OCI-LY7 (cell line): Measurements from ENCODE around the gene GRAMD2A.

Experiments
- EZH2phosphoT487 ChIP-seq: fragments of 200-600 bp; sonication (generic); IDR thresholded peaks from 2 replicates; pipeline ENCODE4 v1.6.1; 2018; ENCODE audit warnings: low read depth, borderline replicate concordance, mild to moderate bottlenecking, mixed run types, antibody characterized with exemption, low read length, moderate library complexity, mixed read lengths
- TF ChIP-seq, protein P1 (sequence below): fragments of 200-600 bp; sonication (generic); conservative IDR thresholded peaks from 2 replicates; pipeline ENCODE4 v1.5.1; 2014; ENCODE audit warnings: mild to moderate bottlenecking, antibody characterized with exemption, low read length, moderate library complexity, mixed read lengths

DNA sequence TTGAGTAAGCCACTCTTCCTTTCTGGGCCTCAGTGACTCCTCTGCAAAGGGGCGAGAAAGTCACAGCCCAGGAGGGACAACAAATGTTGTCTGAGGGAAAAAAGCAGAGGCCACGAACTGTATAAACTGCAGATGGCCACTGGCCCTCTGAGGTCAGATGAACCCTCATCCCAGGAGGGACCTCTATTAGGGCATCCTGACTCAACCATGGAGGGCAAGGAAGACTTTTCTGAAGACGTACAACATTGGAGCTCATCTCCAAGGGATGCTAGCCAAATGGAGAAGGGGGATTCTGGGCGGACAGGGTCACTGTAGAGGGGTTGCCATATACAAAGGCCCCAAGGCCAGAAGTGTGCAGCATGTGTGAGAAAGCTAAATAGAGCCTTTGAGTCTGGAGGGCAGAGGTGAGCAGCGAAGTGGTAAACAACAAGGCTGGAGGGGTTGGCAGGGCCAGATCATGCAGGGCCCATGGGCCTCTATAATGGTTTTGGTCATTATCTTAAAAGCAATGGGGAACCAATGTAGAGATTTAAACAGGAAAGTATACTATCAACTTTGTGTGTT, 16.7 kb downstream of the GRAMD2A start:
- TF ChIP-seq EZH2phosphoT487, result no peak
- TF ChIP-seq, protein P1, sequence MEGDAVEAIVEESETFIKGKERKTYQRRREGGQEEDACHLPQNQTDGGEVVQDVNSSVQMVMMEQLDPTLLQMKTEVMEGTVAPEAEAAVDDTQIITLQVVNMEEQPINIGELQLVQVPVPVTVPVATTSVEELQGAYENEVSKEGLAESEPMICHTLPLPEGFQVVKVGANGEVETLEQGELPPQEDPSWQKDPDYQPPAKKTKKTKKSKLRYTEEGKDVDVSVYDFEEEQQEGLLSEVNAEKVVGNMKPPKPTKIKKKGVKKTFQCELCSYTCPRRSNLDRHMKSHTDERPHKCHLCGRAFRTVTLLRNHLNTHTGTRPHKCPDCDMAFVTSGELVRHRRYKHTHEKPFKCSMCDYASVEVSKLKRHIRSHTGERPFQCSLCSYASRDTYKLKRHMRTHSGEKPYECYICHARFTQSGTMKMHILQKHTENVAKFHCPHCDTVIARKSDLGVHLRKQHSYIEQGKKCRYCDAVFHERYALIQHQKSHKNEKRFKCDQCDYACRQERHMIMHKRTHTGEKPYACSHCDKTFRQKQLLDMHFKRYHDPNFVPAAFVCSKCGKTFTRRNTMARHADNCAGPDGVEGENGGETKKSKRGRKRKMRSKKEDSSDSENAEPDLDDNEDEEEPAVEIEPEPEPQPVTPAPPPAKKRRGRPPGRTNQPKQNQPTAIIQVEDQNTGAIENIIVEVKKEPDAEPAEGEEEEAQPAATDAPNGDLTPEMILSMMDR, result no peak
